ENCODE data around the gene BDKRB2. TPM values are rescaled to one million over a fixed set of nuclear protein-coding genes. Genes with fewer than 3 reads are reported as not detected.

BDKRB2 gene
- total RNA-seq, 2 experiments from 2014 or later: not detected

DNA sequence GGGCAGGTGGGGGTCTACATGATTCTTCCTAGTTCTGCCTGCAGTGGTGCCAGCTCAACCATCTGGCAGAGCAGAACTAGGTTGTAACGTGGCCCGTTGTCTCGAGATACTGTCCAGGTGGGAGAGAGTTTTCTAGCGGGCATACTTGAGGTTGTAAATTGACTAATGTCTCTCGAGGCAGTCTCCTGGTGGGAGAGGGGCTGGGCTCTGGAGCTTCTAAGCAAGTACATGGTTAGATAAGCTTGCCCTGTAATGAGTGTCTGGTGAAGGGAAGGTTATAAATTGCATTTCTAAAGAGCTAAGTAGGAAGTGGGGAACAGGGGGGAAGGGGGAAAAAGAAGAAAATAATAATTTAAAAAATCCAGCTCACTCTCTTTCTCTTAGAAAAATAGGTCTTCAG is 69.5 kb downstream of the BDKRB2 start:
- H3K27me3 Mint-ChIP-seq: no peaks in the 10 kb centered on the region
- H3K4me3 Mint-ChIP-seq: no peak overlapping the region
- ChIA-PET POLR2A (no interaction called here), CTCF (interaction anchor here (0.9 to 1.6 kb wide), 4 partner anchors 11 to 174 kb away, joined by 3 to 4 read pairs (median 3); no protein-coding TSS in a partner anchor)
- H3K4me1 Mint-ChIP-seq: no peaks in the 10 kb centered on the region
- peaks cover 3% of the 10 kb centered on the region for H3K9me3 Mint-ChIP-seq
- no peaks in the 10 kb centered on the region for H3K36me3 Mint-ChIP-seq (ENCODE audit: low read depth)
- no peak overlapping the region for H3K27ac Mint-ChIP-seq
- DNase-seq: no peak

DNA sequence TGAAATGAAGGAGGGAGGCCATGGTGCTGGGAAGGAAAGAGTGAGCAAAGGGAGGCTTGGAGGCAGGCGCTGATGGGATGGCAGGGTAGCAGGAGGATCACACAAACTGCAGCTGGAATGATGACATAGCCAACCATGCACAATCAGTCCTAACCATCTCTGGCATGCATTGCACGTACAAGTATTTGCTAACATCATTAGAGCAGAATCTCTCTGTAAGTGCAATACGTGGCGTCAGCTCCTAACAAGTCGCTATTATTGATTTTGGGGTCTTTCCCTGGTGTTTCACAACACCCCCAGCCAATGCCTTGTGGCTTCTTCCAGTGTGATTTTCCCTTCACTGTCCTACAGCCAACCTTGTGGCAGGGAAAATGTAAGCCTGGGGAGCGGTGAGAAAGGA is 69.9 kb downstream of the BDKRB2 start:
- CTCF ChIA-PET: interaction anchor here (0.8 to 1.7 kb wide), 5 partner anchors 13 to 174 kb away, joined by 3 to 6 read pairs (median 3); no protein-coding TSS in a partner anchor
- no peak for DNase-seq
- no peaks in the 10 kb centered on the region for H3K36me3 Mint-ChIP-seq (ENCODE audit: low read depth)
- H3K27me3 Mint-ChIP-seq: no peaks in the 10 kb centered on the region
- no peaks in the 10 kb centered on the region for H3K4me1 Mint-ChIP-seq
- POLR2A ChIA-PET: no interaction called here
- H3K4me3 Mint-ChIP-seq: no peak overlapping the region
- H3K9me3 Mint-ChIP-seq: peaks cover 3% of the 10 kb centered on the region
- H3K27ac Mint-ChIP-seq: no peak overlapping the region

DNA sequence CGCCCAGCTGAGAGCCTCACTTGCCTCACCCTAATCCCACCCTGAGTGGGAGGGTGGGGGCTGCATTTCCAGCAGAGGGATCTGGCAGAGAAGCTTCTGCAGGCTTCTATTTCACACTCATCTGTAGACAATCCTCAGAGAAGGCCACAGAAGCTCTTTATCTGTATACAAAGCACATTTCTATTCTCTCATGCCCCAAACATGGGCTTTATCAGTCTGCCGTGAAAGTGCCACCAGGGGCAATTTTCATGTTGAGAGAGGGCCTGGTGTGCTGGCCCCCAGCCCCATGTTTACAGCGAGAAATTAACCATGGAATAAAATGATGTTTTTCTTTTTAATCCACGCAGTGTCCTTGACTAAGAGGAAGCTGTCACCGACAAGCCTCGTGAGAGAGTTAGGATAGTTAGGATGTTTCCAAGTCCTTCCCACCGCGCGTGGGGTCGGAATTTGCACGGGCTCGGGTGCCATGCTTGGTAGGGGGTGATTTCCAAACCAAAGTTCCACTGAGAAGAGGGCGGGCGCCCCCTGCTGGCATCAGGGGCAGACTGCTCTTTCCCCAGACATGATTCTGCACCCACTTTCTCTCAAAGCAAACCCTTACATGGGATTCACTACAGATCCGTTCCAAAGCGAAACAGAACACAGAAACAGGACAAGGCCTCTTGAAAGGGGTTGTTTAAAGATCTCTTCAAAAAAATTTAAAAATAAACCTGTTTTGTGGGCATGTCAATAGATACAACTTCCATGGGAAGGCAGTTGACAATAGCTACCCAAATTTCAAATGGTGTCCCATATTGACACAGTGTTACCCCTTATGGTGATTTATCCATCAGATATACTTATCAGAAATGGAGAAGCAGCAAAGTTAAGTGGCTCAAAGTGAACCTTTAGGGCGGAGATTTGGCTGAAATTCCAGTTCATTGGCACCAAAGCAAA is 70.8 kb downstream of the BDKRB2 start:
- no peak overlapping the region for H3K4me3 Mint-ChIP-seq
- H3K4me1 Mint-ChIP-seq: no peaks in the 10 kb centered on the region
- POLR2A ChIA-PET: no interaction called here
- H3K27ac Mint-ChIP-seq: no peak overlapping the region
- no peaks in the 10 kb centered on the region for H3K36me3 Mint-ChIP-seq (ENCODE audit: low read depth)
- peaks cover 3% of the 10 kb centered on the region for H3K9me3 Mint-ChIP-seq
- no peaks in the 10 kb centered on the region for H3K27me3 Mint-ChIP-seq
- CTCF ChIA-PET: interaction anchor here (0.8 to 1.7 kb wide), 6 partner anchors 11 to 175 kb away, joined by 3 to 9 read pairs (median 3); no protein-coding TSS in a partner anchor
- peak; percentile 60 for DNase-seq

- H3K4me3 Mint-ChIP-seq: no peak overlapping the region
- H3K27me3 Mint-ChIP-seq: no peaks in the 10 kb centered on the region
- no peak overlapping the region for H3K27ac Mint-ChIP-seq
- no peak for DNase-seq
- CTCF ChIA-PET: no interaction called here
- no peaks in the 10 kb centered on the region for H3K36me3 Mint-ChIP-seq (ENCODE audit: low read depth)
- POLR2A ChIA-PET: no interaction called here
- no peaks in the 10 kb centered on the region for H3K4me1 Mint-ChIP-seq
- peaks cover 3% of the 10 kb centered on the region for H3K9me3 Mint-ChIP-seq
Observed at GRCh38 chr14:96277890-96278289, 73.3 kb downstream of the BDKRB2 start.

DNA sequence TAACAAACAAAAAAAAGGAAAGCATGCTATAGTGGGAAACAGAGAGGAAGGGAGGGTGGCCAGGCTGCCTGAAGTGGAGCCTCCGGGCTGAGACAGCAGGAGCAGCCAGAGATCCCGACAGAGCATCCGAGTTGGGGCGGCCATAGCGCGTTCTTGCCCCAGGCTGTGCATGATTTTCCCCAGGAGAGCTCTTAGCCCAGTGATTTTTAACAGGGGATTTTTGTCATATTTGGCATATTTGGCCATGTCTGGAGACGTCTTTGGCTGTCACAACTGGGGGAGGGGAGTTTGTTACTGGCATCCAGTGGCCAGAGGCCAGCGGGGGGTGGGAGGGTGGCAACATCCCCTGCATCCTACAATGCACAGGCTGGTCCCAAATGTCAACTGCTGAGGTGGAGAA is 74.9 kb downstream of the BDKRB2 start:
- H3K27me3 Mint-ChIP-seq: no peaks in the 10 kb centered on the region
- H3K27ac Mint-ChIP-seq: no peak overlapping the region
- ChIA-PET CTCF (no interaction called here), POLR2A (no interaction called here)
- H3K4me3 Mint-ChIP-seq: no peak overlapping the region
- no peak for DNase-seq
- H3K9me3 Mint-ChIP-seq: peaks cover 3% of the 10 kb centered on the region
- H3K36me3 Mint-ChIP-seq (ENCODE audit: low read depth): no peaks in the 10 kb centered on the region
- no peaks in the 10 kb centered on the region for H3K4me1 Mint-ChIP-seq

DNA sequence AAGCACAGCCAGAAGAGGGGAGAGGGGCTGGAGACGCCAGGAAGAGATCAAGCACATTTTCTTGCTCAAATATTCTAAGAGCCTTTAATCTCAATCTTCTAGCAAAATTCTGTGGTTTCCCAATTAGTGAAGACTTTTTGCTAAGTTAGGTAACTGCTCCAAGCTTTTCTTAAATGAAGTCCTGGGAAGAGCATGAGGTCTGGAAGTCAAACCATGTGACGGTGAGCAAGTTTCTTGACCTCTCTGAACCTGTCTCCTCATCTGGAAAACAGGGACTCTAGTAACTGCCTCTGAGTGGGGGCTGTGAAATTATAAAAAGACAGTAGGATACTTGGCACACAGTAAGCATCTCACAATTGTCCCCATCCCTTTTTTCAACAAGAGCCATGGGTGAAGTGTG is 75.5 kb downstream of the BDKRB2 start:
- ChIA-PET CTCF (no interaction called here), POLR2A (no interaction called here)
- Mint-ChIP-seq H3K9me3 (peaks cover 3% of the 10 kb centered on the region), H3K4me3 (no peak overlapping the region), H3K4me1 (no peaks in the 10 kb centered on the region), H3K36me3 (ENCODE audit: low read depth) (no peaks in the 10 kb centered on the region), H3K27me3 (no peaks in the 10 kb centered on the region), H3K27ac (no peak overlapping the region)
- no peak for DNase-seq

- H3K4me1 Mint-ChIP-seq: no peaks in the 10 kb centered on the region
- CTCF ChIA-PET: no interaction called here
- H3K27me3 Mint-ChIP-seq: no peaks in the 10 kb centered on the region
- POLR2A ChIA-PET: no interaction called here
- H3K9me3 Mint-ChIP-seq: peaks cover 3% of the 10 kb centered on the region
- H3K27ac Mint-ChIP-seq: no peak overlapping the region
- no peak for DNase-seq
- no peaks in the 10 kb centered on the region for H3K36me3 Mint-ChIP-seq (ENCODE audit: low read depth)
- H3K4me3 Mint-ChIP-seq: no peak overlapping the region
Observed at GRCh38 chr14:96281486-96281885, 76.8 kb downstream of the BDKRB2 start.

DNA sequence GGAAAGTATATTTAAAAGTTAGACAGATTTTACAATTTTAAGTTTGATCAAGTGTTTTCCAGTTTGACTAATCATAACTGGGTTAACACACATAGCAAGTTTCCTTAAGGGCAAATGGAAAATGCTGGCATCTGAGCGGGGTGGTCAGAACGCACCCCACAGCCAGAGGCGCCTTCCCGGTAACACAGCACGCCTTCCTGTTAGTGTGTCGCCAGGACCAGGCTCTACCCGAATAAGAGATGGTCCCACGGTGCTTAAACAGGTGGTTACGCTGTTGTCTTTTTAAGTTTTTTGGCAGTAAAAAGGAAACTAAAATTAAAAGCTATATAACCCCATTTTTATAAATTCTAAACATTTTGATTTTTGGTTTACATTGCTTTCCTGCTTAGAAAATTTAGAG is 79.4 kb downstream of the BDKRB2 start:
- no peaks in the 10 kb centered on the region for H3K36me3 Mint-ChIP-seq (ENCODE audit: low read depth)
- POLR2A ChIA-PET: no interaction called here
- H3K27ac Mint-ChIP-seq: no peak overlapping the region
- H3K4me3 Mint-ChIP-seq: no peak overlapping the region
- H3K4me1 Mint-ChIP-seq: no peaks in the 10 kb centered on the region
- CTCF ChIA-PET: no interaction called here
- no peak for DNase-seq
- no peaks in the 10 kb centered on the region for H3K27me3 Mint-ChIP-seq
- H3K9me3 Mint-ChIP-seq: no peaks in the 10 kb centered on the region

GRCh38 chr14:96284430-96284829 is 79.8 kb downstream of the BDKRB2 start:
- Mint-ChIP-seq H3K4me1 (no peaks in the 10 kb centered on the region), H3K36me3 (ENCODE audit: low read depth) (no peaks in the 10 kb centered on the region), H3K27me3 (no peaks in the 10 kb centered on the region), H3K9me3 (no peaks in the 10 kb centered on the region), H3K27ac (no peak overlapping the region), H3K4me3 (no peak overlapping the region)
- DNase-seq: no peak
- ChIA-PET CTCF (interaction anchor here (1.0 kb wide), 1 partner anchor 11 kb away, joined by 3 read pairs; no protein-coding TSS in a partner anchor), POLR2A (no interaction called here)

GRCh38 chr14:96285667-96286066 is 81.0 kb downstream of the BDKRB2 start:
- H3K9me3 Mint-ChIP-seq: no peaks in the 10 kb centered on the region
- H3K27ac Mint-ChIP-seq: no peak overlapping the region
- no peak for DNase-seq
- no peaks in the 10 kb centered on the region for H3K27me3 Mint-ChIP-seq
- ChIA-PET POLR2A (no interaction called here), CTCF (interaction anchor here (1.0 to 2.1 kb wide), 3 partner anchors 10 to 12 kb away, joined by 3 to 9 read pairs (median 4); no protein-coding TSS in a partner anchor)
- no peak overlapping the region for H3K4me3 Mint-ChIP-seq
- no peaks in the 10 kb centered on the region for H3K36me3 Mint-ChIP-seq (ENCODE audit: low read depth)
- no peaks in the 10 kb centered on the region for H3K4me1 Mint-ChIP-seq

DNA sequence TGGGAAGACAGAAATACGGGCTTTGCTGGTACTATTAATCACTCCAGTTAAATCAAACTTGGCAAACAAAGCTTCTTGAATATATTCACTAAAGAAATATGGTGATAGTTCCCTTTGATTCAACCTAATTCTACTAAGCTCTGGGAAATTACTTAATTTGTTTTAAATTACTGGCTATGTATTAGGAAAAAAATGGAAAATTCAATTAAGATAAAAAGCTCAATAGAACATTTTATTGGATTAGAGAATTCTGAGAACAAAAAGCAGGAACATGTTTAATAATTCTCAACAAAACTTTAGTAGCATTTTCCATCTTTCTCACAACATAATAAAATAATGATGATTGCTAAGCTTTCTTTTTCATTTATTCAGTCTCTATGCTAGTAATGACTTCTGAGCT is 81.6 kb downstream of the BDKRB2 start:
- no peak overlapping the region for H3K27ac Mint-ChIP-seq
- H3K27me3 Mint-ChIP-seq: no peaks in the 10 kb centered on the region
- no peak for DNase-seq
- no peaks in the 10 kb centered on the region for H3K4me1 Mint-ChIP-seq
- H3K36me3 Mint-ChIP-seq (ENCODE audit: low read depth): no peaks in the 10 kb centered on the region
- no peaks in the 10 kb centered on the region for H3K9me3 Mint-ChIP-seq
- ChIA-PET POLR2A (no interaction called here), CTCF (interaction anchor here (1.0 to 2.1 kb wide), 2 partner anchors 10 to 11 kb away, joined by 4 to 9 read pairs; no protein-coding TSS in a partner anchor)
- H3K4me3 Mint-ChIP-seq: no peak overlapping the region

GRCh38 chr14:96287856-96288255 is 83.2 kb downstream of the BDKRB2 start:
- ChIA-PET CTCF (interaction anchor here (1.0 to 1.1 kb wide), 3 partner anchors 9 to 13 kb away, joined by 3 read pairs; no protein-coding TSS in a partner anchor), POLR2A (no interaction called here)
- Mint-ChIP-seq H3K27ac (no peak overlapping the region), H3K27me3 (no peaks in the 10 kb centered on the region), H3K9me3 (no peaks in the 10 kb centered on the region), H3K36me3 (ENCODE audit: low read depth) (no peaks in the 10 kb centered on the region), H3K4me1 (no peaks in the 10 kb centered on the region), H3K4me3 (no peak overlapping the region)
- no peak for DNase-seq
